GM12873 (cell line): ENCODE data around the gene CD6.

ENCODE experiments used
- TF ChIP-seq, protein P1 (sequence below): IDR thresholded peaks from 2 replicates; pipeline ENCODE4 v1.5.1; 2012; ENCODE audit warnings: low read depth, mild to moderate bottlenecking, moderate library complexity, low read length, control low read depth; ENCODE audit not compliant: insufficient read depth; ENCODE audit errors: missing control alignments

CD6 gene

DNA sequence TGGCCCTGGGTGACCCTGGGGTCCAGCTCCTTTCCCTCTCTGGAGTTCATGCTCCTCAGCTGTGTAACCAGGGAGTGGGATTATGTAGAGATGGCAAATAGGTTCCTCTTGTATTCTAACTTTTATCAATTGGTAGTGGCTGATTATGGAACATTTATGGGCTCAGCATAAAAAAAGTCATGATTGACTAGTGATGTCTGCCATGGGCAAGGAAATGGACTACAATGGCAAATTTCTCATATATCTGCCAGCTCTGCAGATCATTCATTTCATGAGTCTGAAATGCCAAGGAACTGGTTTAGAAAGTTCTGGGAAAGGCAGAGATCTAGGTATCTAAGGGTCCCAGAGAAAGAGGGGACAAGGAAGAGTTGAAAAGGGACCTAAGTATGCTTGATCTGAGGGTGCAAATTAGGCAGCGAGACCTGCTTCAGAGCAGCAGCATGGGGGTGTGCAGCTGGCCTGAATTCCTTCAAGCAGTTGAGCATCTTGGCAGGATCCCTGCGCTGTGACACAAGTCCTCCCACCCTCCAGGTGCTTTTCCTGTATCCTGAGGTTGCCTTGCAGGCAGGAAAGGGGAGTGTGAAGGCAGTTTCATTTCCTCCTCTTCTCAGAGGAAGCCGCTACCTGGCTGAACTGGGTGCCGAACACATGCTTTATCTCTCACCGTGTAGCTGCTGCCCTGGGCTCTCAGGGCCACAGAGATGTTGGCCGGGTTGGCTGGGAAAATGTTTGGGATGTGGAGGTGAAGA, 29.9 kb upstream of the CD6 start:
- TF ChIP-seq, protein P1, sequence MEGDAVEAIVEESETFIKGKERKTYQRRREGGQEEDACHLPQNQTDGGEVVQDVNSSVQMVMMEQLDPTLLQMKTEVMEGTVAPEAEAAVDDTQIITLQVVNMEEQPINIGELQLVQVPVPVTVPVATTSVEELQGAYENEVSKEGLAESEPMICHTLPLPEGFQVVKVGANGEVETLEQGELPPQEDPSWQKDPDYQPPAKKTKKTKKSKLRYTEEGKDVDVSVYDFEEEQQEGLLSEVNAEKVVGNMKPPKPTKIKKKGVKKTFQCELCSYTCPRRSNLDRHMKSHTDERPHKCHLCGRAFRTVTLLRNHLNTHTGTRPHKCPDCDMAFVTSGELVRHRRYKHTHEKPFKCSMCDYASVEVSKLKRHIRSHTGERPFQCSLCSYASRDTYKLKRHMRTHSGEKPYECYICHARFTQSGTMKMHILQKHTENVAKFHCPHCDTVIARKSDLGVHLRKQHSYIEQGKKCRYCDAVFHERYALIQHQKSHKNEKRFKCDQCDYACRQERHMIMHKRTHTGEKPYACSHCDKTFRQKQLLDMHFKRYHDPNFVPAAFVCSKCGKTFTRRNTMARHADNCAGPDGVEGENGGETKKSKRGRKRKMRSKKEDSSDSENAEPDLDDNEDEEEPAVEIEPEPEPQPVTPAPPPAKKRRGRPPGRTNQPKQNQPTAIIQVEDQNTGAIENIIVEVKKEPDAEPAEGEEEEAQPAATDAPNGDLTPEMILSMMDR: no peak

DNA sequence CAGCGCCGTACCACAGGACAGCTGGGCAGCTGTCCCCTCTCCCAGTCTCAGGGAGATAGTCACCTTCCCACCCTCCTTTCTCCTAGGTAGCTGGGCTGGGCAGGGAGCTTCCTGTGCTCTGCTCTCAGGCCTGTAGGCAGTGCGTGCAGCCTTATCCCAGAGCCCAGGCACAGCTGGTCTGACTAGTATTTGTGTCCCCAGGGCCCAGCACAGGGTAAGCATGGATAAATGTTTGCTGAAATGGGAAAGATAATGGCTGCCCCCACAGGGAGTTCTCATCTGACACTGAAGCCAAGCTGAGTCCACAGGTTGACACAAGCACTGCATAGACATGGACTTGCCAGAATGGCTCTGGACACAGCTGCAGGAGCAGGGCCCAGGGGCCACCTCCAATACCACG, 29.3 kb upstream of the CD6 start:
- TF ChIP-seq, protein P1: no peak

DNA sequence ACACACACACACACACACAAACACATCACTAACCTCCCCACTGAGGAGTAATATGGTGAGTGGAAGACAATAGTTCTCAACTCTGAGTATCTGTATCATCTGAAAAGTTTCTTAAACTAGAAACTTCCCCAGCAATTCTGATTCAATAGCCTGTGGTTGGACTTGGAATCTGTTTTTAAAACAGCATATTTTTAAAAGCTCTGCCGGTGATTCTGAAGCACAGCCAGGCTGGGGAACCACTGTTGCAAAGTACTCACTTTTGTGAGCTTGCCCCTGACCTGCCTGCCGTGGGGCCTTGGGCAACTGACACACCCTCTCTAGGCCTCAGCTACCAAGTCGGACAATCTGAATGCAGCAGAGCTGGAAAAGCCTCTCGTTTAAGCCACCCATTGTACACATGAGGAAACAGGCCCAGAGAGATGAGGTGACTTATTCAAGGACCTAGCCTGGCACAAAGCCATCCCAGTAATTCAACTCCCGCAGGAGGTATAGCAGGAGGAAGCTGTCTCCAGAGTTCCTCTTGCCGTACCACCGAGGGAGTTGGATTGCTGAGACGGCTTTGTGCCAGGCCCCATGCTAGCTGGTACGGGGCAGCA, 28.4 kb upstream of the CD6 start:
- TF ChIP-seq, protein P1: no peak

DNA sequence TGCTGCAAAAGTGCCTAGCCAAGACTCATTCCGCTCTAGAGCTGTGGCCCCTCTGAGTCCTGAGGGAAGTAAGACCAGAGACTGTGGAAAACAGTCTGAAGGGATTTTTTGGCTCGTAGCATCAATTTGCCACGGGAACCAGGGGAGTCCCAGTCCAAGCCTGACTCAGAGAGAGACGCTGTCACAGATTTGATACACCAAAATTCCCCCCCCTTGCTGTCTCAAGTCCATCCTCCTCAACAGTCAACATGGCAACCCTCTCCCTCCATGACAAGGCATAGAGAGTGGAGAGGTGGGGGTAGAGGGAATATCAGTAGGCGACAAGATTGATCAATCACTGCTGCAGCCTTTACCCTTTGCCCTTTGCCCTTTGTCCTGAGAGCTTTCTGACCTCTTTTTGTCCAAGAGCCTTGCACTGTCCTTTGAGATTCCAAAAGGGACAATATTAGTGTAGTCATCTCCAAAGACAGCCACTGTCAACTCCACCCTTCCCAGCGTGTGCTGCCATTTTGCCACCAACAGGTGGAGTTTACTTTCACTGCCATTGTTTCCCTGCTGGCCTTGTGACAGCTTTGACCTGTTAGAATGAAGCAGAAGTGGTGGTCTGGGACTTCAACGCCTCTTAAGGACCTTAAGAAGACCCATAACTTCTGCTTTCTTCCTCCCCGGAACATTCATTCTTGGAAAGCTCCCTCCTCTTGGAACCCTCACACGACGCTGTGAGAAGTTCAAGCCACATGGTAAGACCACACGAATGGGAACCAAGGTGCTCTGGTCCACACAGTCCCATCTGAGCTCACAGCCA, 26.8 kb upstream of the CD6 start:
- TF ChIP-seq, protein P1: peak; percentile 57

DNA sequence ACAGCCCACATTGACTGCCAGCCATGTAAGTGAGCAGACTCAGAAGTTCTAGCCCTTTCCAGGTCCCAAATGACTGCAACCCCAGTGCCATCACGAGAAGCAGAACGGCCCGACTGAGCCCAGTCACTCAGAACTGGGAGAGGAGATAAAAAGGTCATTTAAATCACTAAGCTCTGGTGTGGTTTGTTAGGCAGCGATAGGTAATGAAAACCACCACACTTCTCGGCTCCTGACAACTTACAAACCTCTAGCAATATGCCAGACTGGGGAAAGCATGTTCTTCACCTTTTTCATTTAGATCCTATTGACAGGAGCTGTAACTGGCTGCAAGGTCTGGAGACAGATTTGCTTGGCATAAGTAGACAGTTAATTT, 26.2 kb upstream of the CD6 start:
- TF ChIP-seq, protein P1: no peak

DNA sequence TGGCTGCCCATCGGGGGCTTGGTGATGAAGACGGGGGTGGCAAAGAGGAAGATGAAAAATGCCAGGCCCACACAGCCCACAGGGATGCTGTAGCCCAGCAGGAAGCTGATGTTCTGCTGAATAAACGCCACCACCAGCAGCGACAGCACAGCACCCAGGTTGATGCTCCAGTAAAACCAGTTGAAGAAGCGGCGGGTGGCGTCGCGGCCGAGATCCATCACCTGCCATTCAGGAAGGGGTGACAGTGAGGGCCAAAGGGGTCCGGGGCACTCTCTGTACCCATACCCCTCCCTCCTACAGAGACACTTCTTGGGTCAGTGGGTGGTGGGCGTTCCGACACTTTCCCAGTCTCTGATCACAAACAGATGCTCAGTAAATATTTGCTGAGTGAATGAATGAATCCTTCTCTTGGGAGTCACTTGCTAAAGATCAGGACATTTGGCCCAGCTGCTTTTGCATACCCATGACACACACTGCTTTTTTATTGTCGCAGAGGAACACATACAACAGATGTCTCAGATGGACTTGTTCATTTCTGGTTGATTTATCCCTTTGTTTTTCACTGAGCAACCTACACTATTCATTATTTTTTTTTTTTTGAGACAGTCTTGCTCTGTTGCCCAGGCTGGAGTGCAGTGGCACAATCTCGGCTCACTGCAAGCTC, 24.7 kb upstream of the CD6 start:
- TF ChIP-seq, protein P1: no peak

DNA sequence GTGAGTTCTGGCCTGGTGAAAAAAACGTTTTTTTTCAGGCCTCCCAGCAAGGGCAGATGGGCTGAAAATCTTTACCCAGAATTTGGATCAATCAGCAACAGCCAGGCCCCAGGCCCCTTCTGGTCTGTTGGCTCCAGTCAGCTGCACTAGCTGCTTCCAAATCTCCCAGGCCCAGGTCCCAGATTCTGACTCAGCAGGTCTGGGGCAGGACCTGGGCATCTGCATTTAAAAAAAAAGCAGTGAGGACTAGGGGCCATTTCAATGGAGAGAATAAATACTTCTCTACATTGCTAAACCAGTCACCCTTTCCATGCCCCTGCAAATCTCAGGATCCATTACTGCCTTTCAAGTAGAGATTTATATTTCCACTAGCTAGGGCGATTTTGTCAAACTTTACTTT, 23.8 kb upstream of the CD6 start:
- TF ChIP-seq, protein P1: no peak
